Measurements from ENCODE around the gene TSHZ1.

DNA sequence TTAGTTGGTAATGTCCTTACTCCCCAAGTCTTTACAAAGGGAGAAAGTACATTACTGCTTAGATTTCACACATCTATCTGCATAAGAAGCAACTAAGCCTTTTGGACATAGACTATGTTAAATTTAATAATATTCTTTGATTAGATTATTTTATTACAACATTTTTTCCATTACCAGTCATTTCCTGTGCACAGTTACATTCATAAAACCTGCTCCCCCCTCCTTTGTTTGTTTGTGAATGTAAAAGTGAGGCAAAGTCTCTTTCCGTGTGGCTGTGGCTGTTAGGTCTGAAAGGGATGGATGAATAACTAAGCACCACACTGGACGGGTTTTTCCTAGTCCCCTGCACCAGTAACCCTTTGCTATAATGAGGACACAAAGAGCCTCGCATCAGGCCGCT lies 11.3 kb upstream of the TSHZ1 start:
- TF ChIP-seq, protein P1, sequence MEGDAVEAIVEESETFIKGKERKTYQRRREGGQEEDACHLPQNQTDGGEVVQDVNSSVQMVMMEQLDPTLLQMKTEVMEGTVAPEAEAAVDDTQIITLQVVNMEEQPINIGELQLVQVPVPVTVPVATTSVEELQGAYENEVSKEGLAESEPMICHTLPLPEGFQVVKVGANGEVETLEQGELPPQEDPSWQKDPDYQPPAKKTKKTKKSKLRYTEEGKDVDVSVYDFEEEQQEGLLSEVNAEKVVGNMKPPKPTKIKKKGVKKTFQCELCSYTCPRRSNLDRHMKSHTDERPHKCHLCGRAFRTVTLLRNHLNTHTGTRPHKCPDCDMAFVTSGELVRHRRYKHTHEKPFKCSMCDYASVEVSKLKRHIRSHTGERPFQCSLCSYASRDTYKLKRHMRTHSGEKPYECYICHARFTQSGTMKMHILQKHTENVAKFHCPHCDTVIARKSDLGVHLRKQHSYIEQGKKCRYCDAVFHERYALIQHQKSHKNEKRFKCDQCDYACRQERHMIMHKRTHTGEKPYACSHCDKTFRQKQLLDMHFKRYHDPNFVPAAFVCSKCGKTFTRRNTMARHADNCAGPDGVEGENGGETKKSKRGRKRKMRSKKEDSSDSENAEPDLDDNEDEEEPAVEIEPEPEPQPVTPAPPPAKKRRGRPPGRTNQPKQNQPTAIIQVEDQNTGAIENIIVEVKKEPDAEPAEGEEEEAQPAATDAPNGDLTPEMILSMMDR (IDR thresholded peaks at IDR 0.05; ENCODE audit: poor library complexity, severe bottlenecking) = no peak
- TF ChIP-seq, protein P2, sequence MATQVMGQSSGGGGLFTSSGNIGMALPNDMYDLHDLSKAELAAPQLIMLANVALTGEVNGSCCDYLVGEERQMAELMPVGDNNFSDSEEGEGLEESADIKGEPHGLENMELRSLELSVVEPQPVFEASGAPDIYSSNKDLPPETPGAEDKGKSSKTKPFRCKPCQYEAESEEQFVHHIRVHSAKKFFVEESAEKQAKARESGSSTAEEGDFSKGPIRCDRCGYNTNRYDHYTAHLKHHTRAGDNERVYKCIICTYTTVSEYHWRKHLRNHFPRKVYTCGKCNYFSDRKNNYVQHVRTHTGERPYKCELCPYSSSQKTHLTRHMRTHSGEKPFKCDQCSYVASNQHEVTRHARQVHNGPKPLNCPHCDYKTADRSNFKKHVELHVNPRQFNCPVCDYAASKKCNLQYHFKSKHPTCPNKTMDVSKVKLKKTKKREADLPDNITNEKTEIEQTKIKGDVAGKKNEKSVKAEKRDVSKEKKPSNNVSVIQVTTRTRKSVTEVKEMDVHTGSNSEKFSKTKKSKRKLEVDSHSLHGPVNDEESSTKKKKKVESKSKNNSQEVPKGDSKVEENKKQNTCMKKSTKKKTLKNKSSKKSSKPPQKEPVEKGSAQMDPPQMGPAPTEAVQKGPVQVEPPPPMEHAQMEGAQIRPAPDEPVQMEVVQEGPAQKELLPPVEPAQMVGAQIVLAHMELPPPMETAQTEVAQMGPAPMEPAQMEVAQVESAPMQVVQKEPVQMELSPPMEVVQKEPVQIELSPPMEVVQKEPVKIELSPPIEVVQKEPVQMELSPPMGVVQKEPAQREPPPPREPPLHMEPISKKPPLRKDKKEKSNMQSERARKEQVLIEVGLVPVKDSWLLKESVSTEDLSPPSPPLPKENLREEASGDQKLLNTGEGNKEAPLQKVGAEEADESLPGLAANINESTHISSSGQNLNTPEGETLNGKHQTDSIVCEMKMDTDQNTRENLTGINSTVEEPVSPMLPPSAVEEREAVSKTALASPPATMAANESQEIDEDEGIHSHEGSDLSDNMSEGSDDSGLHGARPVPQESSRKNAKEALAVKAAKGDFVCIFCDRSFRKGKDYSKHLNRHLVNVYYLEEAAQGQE (IDR thresholded peaks at IDR 0.05; ENCODE audit: borderline replicate concordance) = no peak
- TF ChIP-seq MXI1 (conservative IDR thresholded peaks at IDR 0.05; ENCODE audit: poor library complexity, severe bottlenecking) (no peak), POLR2AphosphoS5 (IDR thresholded peaks at IDR 0.05) (no peak), SMC3 (conservative IDR thresholded peaks at IDR 0.05; ENCODE audit: poor library complexity) (no peak)

Measured in neural cell (in vitro differentiated cells).